GM23338 (cell line): Measurements from ENCODE around the gene NEMP1.

Experiments used
- CTCF ChIP-seq, 2 experiments: fragments of 200-600 bp in 1 of 2; sonication (generic) in 1 of 2; conservative IDR thresholded peaks; 2 replicates each; pipeline versions ENCODE4 v1.5.1 to v1.6.1; 2016 to 2017; ENCODE audit warnings: antibody characterized with exemption in 2 of 2, low read depth in 2 of 2, mild to moderate bottlenecking in 2 of 2, moderate library complexity in 1 of 2
- EZH2 ChIP-seq: fragments of 200-600 bp; sonication (generic); IDR thresholded peaks from one replicate; pipeline ENCODE4 v1.8.0; 2017; ENCODE audit warnings: antibody characterized with exemption, mild to moderate bottlenecking, low read depth; ENCODE audit not compliant: unreplicated experiment
- POLR2AphosphoS5 ChIP-seq: IDR thresholded peaks from 2 replicates; pipeline ENCODE4 v1.6.1; 2016; ENCODE audit warnings: antibody characterized with exemption, low read depth
- REST ChIP-seq: IDR thresholded peaks from one replicate; pipeline ENCODE4 v1.6.1; 2018; ENCODE audit warnings: antibody characterized with exemption; ENCODE audit not compliant: unreplicated experiment

- TF ChIP-seq CTCF (conservative IDR thresholded peaks at IDR 0.05; ENCODE audit: low read depth in 2 of 2), result no peak
- no peak for TF ChIP-seq POLR2AphosphoS5
- no peak for TF ChIP-seq REST
- no peak for TF ChIP-seq EZH2
These were observed 67.9 kb downstream of the NEMP1 start for GRCh38 chr12:57010627-57011247.
